GM19328 (cell line): ENCODE results near the gene EMID1.

Source experiments
- ATAC-seq: cut with Tn5 transposase; IDR thresholded peaks from one replicate; pipeline ENCODE4 v1.9.1; 2021; ENCODE audit warnings: mild to moderate bottlenecking, moderate library complexity; ENCODE audit not compliant: unreplicated experiment

The EMID1 gene

GRCh38 chr22:29194184-29194583 is 11.5 kb upstream of the EMID1 start:
- ATAC-seq = no peak

DNA sequence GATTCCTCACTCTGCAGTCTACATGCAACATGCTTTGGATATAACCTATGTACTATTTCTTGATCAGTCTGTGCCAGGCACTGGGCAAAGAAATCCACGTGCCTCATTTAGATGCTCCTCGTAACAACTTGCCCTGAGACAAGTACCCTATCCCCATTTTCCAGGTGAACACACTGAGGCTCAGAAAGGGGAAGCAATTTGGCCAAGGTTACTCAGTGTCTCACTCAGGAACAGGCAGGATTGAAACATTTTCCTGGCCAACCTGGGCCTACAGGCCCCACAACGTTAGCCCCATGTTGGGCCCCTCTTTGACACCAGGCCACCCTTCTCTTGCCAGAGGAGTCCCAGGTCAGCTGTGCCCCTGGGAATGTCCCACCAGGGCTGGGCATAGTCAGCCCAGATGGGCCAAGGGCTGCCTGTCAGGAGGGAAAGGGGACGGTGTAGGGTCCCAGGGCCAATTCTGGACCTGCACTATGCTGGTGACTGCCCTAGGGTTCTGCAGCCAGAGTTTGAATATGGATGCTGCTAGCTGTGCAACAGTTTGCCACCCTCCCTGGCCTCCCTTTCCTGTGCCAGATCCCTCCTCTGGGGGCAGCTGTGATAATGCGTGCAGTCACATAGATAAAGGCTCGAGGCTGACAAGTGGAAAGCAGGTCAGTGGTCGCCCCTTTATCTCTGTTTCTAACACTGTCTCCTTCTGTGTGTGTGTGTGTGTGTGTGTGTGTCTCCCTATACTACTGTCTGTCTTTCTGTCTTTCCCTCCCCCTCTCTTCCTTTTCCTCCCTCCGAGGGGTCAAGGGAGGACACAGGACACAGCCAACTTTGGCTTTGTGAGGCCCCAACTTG is 10.4 kb upstream of the EMID1 start:
- no peak for ATAC-seq

GRCh38 chr22:29195964-29196666 is 9.6 kb upstream of the EMID1 start:
- no peak for ATAC-seq

DNA sequence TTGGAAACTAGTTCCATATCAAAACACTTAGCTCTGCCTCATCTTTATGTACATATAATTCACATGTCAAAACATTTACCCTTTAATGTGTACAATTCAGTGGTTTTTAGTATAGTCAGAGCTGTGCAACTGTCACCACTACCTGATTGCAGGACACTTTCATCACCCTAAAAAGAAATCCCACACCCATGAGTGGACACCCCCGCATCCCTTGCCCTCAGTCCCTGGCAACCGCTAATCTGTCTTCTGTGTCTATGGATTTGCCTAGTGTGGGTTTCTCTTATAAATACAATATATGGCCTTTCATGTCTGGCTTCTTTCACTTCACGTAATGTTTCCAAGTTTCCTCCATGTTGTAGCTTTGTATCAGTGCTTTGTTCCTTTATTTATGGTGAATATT is 8.6 kb upstream of the EMID1 start:
- ATAC-seq = no peak

- ATAC-seq = no peak
Measured at GRCh38 chr22:29198240-29198639, 7.5 kb upstream of the EMID1 start.

DNA sequence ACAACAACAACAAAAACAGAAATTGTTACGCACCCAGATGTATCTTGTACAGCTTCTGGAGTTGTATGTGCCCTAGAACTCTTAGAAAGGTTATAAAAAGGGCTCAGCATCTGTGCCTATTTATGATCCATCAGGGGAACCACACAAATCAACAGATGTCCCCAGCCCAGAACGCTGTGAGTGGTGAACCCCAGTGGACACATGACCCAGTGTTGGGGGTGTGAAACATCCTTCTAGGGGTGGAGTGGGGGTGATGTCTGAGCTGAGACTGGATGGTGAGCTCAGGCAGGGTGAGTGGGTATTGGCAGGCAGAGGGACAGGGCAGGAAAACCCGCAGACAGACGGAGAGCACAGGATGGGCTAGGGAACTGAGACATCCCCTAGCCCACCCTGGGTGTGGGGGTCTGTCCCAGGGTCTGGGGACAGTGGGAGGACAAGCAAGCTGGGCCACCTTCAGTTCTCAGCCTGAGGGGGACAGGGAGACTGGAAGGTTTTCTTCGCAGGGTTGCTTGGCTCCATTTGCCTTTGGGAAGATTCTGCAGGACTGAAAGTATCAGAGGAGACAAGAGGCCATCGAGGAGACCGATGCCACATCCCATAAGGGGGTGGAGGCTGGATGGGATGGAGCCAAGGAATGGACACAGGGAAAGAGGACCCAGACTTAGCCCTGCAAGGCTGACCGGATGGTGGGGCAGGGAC is 5.8 kb upstream of the EMID1 start:
- no peak for ATAC-seq

- no peak for ATAC-seq
Measured at GRCh38 chr22:29200901-29201300, 4.8 kb upstream of the EMID1 start.

- no peak for ATAC-seq
Measured at GRCh38 chr22:29201782-29202181, 3.9 kb upstream of the EMID1 start.

DNA sequence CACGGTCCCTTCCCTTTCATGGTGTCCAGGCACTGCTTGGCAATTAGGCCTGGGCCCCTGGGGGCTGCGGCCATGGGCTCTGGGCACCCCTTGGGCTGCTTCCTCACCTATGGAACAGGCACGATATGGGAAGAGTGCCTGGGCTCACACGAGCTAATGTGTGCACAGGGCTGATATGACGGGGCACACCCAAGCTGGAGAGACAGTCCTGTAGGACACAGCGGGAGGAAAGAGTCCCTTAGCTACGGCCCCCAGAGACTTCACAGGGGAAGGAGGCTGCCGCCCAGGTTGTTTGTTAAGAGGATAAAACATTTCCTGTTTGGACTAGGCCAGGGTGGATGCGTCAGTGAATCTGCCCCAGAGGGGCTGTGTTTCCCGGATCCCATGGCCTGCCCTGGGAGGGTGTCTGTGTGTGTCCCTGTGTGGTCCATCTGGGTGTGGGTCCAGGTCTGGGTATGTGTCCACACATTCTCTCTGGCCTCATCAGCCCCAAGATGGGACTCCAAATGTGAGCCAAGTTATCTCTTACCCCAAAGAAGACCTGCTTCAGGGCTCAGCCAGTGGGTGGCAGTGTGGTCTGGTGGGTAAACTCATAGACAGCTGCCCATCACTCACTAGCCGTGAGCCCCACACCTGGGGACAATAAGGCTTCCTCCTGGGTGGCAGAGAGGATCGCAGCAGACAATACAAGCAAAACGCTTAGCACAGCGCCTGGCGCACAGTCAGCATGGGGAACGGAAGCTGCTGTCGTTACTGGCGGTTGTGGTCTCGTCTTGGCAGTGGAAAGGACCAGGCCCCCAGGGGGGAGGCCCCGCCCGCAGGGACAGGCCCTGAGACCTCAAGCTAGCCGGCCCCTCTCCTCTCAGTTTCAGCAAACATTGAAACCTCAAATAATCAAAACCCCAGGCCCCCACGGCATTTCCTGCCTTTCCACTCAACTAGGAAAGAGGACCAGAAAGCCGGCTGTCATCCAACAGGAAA is 3.2 kb upstream of the EMID1 start:
- peak; percentile 83 for ATAC-seq

DNA sequence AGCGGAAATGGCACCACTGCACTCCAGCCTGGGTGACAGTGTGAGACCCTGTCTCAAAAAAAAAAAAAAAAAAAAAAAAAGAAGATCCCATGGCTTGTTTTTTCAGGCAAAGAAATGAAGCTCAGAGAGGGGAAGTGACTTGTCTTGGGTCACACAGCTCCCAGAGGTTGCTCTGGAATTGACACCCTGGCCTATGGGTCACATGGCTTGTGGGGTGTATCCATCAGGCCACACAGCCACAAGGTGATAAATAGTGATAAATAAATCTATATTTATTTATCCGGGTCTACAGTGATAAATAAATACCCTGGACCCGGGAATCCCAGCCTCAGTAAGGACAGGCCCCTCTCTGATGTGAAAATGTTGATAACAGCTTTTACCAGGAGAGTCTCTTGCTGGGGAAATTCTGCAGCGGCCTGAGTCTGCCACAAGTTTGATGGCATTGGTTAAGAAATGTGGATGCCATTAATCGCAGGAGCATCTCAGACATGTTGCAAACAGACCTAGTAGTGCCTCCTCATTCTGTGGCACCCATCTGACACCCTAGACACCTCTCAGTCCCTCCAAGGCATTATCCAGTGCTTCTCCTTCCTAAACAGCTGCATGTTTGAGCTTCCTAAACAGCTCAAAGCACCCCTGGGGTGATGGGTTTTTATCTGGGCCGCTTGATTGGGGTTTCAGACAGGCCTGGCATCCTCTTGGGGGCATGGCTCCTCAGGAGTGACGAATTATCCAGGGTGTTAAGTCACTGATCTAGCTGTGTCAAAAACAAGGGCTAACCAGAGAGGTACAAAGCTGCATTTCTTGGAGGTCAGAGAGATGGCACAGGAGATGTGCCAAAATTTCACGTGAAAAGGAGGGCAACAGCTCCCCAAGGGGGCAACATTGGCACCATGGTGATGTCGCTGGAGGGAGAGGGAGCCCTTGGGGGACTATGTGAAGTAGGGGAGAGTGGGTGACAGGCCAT is 1.9 kb upstream of the EMID1 start:
- ATAC-seq = no peak

GRCh38 chr22:29204455-29205183 is 1.1 kb upstream of the EMID1 start:
- ATAC-seq = no peak

DNA sequence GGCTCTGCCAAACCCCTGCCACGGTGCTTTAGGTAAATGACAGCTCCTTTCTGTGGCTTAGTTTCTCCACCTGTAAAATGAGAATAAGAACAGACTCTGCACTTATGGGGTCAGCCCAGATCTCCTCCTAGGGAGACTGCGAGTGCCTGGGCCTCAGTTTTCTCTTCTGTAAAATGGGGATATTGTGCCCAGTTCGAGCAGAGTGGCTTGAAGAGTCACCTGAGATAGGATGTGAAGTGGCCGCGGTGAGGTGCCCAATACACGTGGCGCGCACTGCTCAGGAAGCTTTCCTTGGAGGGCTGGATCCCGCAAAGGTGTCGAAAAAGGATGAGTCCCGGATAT is 473 bp upstream of the EMID1 start:
- ATAC-seq = no peak

DNA sequence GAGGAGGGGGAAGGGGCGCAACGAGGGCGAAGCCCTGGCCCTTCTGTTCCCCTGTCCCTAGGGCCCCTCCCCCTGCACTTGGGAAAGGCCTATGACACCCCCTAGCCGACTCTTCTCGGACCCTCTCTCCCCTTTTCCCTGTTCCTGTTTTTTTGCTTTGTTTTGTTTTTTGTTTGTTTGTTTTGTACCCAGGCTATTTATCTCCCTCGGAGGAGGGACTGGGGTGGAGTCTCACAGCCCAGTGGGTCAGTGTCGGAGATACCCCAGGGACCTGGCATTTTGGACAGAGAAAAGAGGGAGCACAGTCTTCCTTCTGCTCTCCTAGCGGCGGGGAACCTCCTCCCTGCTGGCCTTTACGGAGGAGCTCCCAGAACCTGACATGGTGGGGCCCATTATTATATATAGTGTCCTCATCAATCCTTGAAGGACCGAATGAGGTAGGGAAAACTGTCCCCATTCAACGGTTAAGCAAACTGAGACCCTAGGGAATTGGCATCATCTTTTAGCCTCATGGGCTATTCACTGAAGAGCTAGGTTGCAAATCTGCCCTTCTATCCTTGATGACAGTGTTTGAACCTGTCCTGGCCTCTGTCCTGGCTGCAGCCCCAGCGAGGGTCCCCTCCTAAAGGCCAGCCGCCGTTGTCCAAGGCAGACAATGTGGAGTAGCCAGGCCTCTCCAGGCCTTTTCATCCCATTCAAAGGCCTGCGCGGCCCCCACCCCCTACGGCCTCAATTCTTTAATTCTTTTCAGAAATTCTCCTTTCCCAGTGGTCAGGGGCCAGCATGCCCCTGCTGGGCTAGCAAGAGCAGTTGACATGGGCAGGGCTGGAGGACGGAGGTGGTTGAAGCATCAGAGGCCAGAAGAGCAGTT is 911 bp downstream of the EMID1 start:
- no peak for ATAC-seq

- no peak for ATAC-seq
Measured at GRCh38 chr22:29207243-29207550, 1.5 kb downstream of the EMID1 start.

GRCh38 chr22:29207562-29208501 is 2.1 kb downstream of the EMID1 start:
- ATAC-seq = no peak

- no peak for ATAC-seq
Measured at GRCh38 chr22:29208502-29208862, 2.8 kb downstream of the EMID1 start.
